ENCODE data around the gene GPR146.

GRCh38 chr7:1021366-1021765 is 23.0 kb upstream of the GPR146 start:
- TF ChIP-seq CTCF (conservative IDR thresholded peaks at IDR 0.05; ENCODE audit: low read depth, low read length) (no peak), POLR2A (IDR thresholded peaks at IDR 0.05; ENCODE audit: low read depth, low read length) (no peak)
